Gastrocnemius medialis (tissue), 4 donors: Measurements from ENCODE around the gene CAMK1. TPM values are rescaled to one million over a fixed set of nuclear protein-coding genes. Genes with fewer than 3 reads are reported as not detected.

Source experiments
- ATAC-seq, 2 donors: fragments of 150-250 bp; one replicate each; pipeline ENCODE4 v1.9.1; 2016
- DNase-seq, 2 donors: peaks; one replicate each; pipeline ENCODE4 v3.0.0-alpha.2; 2019
- H3K27ac ChIP-seq, 4 donors: fragments of 200-600 bp; sonication (generic); 1 replicate in 1 of 4; 2 replicates in 3 of 4; pipeline ENCODE4 v1.5.1; 2016 to 2018; ENCODE audit warnings: mild to moderate bottlenecking in 2 of 4, moderate library complexity in 1 of 4
- H3K27me3 ChIP-seq, 3 donors: fragments of 200-600 bp; sonication (generic) in 2 of 3; 1 replicate in 1 of 3; 2 replicates in 2 of 3; pipeline versions ENCODE4 v1.5.1 to v1.6.0; 2016 to 2019; ENCODE audit warnings: mild to moderate bottlenecking in 1 of 3, moderate library complexity in 1 of 3
- H3K36me3 ChIP-seq, 2 donors: fragments of 200-600 bp; sonication (generic) in 1 of 2; one replicate each; pipeline ENCODE4 v1.5.1; 2017 to 2018
- H3K4me1 ChIP-seq, 2 donors: fragments of 200-600 bp; sonication (generic) in 1 of 2; one replicate each; pipeline ENCODE4 v1.5.1; 2016 to 2017; ENCODE audit warnings: mild to moderate bottlenecking in 2 of 2
- H3K4me3 ChIP-seq, 4 donors: fragments of 200-600 bp; sonication (generic) in 3 of 4; 1 replicate in 1 of 4; 2 replicates in 3 of 4; pipeline ENCODE4 v1.5.1; 2016 to 2019; ENCODE audit warnings: mild to moderate bottlenecking in 2 of 4
- H3K9me3 ChIP-seq, 3 donors: fragments of 200-600 bp; sonication (generic) in 2 of 3; 1 replicate in 1 of 3; 2 replicates in 2 of 3; pipeline ENCODE4 v1.5.1; 2016 to 2019
- CTCF ChIP-seq, 5 experiments: fragments of 450-650 bp in 3 of 5; fragments of 200-600 bp in 2 of 5; sonication (generic) in 2 of 5; IDR thresholded peaks in 4 of 5; conservative IDR thresholded peaks in 1 of 5; 1 replicate in 4 of 5; 2 replicates in 1 of 5; pipeline ENCODE4 v1.5.1; 2016 to 2019; ENCODE audit warnings: antibody characterized with exemption in 5 of 5, mild to moderate bottlenecking in 3 of 5, moderate library complexity in 3 of 5
- POLR2A ChIP-seq, 2 donors: fragments of 450-650 bp; IDR thresholded peaks; one replicate each; pipeline ENCODE4 v1.6.1; 2017; ENCODE audit warnings: antibody characterized with exemption in 2 of 2, mild to moderate bottlenecking in 2 of 2, moderate library complexity in 2 of 2
- in situ Hi-C, 4 donors: fragments of 200-750 bp; cut with MboI; loops; one replicate each; pipeline versions ENCODE4 v1.15.0 to v1.8.0; 2017; ENCODE audit warnings: low sequenced_read_pairs in 4 of 4
- intact Hi-C: fragments of 100-400 bp; cut with DNase I; formaldehyde crosslinking; loops from one replicate; pipeline ENCODE4 v1.15.1; 2023; ENCODE audit warnings: low total_unique reads
- total RNA-seq, 4 donors: library from RNA; depleted of rRNA; stranded (reverse); fragments of >200 nt; gene quantifications; one replicate each; pipeline versions ENCODE4 v1.1.0 to v1.2.3, GENCODE V29; 2016

Gene CAMK1
- total RNA-seq, 4 donors from 2014 or later = 2.1 to 11.6 (median 8.0) TPM

GRCh38 chr3:9804996-9805395, 35.2 kb upstream of the CAMK1 start:
- Histone ChIP-seq H3K4me3 (no peak overlapping the region), H3K27ac (peak overlapping the region in 3 of 4 donors; percentile 89 to 95 (median 93)), H3K27me3 (no peaks in the 10 kb centered on the region), H3K36me3 (peaks cover 0 to 65% of the 10 kb centered on the region in 2 donors), H3K4me1 (peaks cover 14 to 20% of the 10 kb centered on the region in 2 donors), H3K9me3 (no peaks in the 10 kb centered on the region)
- in situ Hi-C loops (no loop called here), intact Hi-C loops (loop anchor here (5.0 kb wide), 1 partner anchor 112 kb away; the partner anchor contains the start of gene IL17RC)
- ATAC-seq = no peak
- TF ChIP-seq POLR2A (IDR thresholded peaks at IDR 0.05) (no peak), CTCF (IDR thresholded peaks at IDR 0.05 in 4 of 5, conservative IDR thresholded peaks at IDR 0.05 in 1 of 5) (no peak)
- DNase-seq = no peak

- DNase-seq = no peak
- H3K27me3 ChIP-seq = no peaks in the 10 kb centered on the region
- no peak overlapping the region for H3K4me3 ChIP-seq
- H3K4me1 ChIP-seq = peaks cover 7 to 10% of the 10 kb centered on the region in 2 donors
- intact Hi-C loops (loop anchor here (5.0 kb wide), 1 partner anchor 114 kb away; the partner anchor contains the start of gene IL17RC), in situ Hi-C loops (no loop called here)
- peaks cover 0 to 80% of the 10 kb centered on the region in 2 donors for H3K36me3 ChIP-seq
- H3K9me3 ChIP-seq = no peaks in the 10 kb centered on the region
- H3K27ac ChIP-seq = peak overlapping the region; percentile 89 to 95 (median 93)
- TF ChIP-seq POLR2A (IDR thresholded peaks at IDR 0.05) (no peak), CTCF (IDR thresholded peaks at IDR 0.05 in 4 of 5, conservative IDR thresholded peaks at IDR 0.05 in 1 of 5) (no peak)
- peak; percentile 31 to 55 for ATAC-seq
Measured at GRCh38 chr3:9803494-9803893, 33.7 kb upstream of the CAMK1 start.

DNA sequence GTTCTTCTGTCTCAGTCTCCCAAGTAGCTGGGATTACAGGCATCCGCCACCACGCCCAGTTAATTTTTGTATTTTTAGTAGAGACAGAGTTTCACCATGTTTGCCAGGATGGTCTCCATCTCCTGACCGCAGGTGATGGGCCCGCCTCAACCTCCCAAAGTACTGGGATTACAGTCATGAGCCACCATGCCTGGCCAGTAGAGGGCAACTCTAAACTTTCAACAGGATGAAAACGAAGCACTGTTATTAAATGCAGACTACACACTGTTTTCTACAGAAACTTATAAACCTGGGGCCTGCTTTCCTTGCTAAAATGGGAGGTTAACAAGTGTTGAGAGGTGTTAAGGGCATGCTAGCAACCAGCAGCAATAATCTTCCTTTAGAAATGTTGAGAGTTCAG, 30.8 kb upstream of the CAMK1 start:
- peak in 1 of 5 experiments; percentile 9 for TF ChIP-seq CTCF (IDR thresholded peaks at IDR 0.05 in 4 of 5, conservative IDR thresholded peaks at IDR 0.05 in 1 of 5)
- no peak for TF ChIP-seq POLR2A (IDR thresholded peaks at IDR 0.05)
- H3K9me3 ChIP-seq = no peaks in the 10 kb centered on the region
- no peaks in the 10 kb centered on the region for H3K27me3 ChIP-seq
- no peak for ATAC-seq
- no peak for DNase-seq
- H3K27ac ChIP-seq = peak overlapping the region in 1 of 4 donors; percentile 33
- in situ Hi-C loops = no loop called here
- intact Hi-C loops = loop anchor here (5.0 kb wide), 1 partner anchor 117 kb away; the partner anchor contains the start of gene IL17RC
- H3K4me3 ChIP-seq = no peak overlapping the region
- H3K4me1 ChIP-seq = peaks cover 10 to 12% of the 10 kb centered on the region in 2 donors
- H3K36me3 ChIP-seq = peaks cover 6 to 76% of the 10 kb centered on the region in 2 donors

GRCh38 chr3:9797196-9797945, 27.6 kb upstream of the CAMK1 start:
- no peak overlapping the region for H3K4me3 ChIP-seq
- peaks cover 6 to 48% of the 10 kb centered on the region in 2 donors for H3K36me3 ChIP-seq
- in situ Hi-C loops = no loop called here
- TF ChIP-seq POLR2A (IDR thresholded peaks at IDR 0.05) = no peak
- no peak for TF ChIP-seq CTCF (IDR thresholded peaks at IDR 0.05 in 4 of 5, conservative IDR thresholded peaks at IDR 0.05 in 1 of 5)
- peaks cover 8 to 18% of the 10 kb centered on the region in 2 donors for H3K4me1 ChIP-seq
- DNase-seq (no peak), ATAC-seq (no peak)
- H3K27ac ChIP-seq = no peak overlapping the region
- intact Hi-C loops = no loop called here
- H3K27me3 ChIP-seq = no peaks in the 10 kb centered on the region
- no peaks in the 10 kb centered on the region for H3K9me3 ChIP-seq
